Dermis blood vessel endothelial cell (primary cell): Measurements from ENCODE around the gene LHFPL2. TPM values are rescaled to one million over a fixed set of nuclear protein-coding genes. Genes with fewer than 3 reads are reported as not detected.

Experiments
- DNase-seq: peaks from one replicate; pipeline ENCODE4 v3.0.0; 2010
- total RNA-seq: library from RNA; depleted of rRNA; stranded (reverse); fragments of >200 nt; gene quantifications from 2 replicates; pipeline ENCODE4 v1.2.3, GENCODE V29; 2014

LHFPL2 gene
- total RNA-seq, 1 donor from 2014 or later, result 67.7 TPM

DNA sequence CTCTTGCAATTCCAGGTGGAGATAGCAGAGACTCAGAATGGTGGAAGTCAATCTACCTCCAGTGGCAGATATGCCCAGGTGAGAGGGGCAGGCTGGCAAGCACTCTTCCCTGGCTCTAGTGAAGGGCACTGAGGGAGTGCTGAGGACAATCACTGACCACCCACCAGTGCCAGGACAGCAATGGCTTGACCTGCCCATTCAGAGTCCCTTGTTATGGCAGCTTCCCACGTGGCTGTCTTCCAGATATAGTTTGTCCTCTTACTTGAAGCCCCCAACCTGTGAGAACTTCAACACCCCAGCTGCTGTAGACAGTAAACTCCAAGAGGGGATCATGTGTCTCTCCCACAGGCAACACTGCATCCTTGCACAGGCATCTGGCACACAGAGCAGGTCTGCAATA, 104.7 kb downstream of the LHFPL2 start:
- DNase-seq, result no peak

DNA sequence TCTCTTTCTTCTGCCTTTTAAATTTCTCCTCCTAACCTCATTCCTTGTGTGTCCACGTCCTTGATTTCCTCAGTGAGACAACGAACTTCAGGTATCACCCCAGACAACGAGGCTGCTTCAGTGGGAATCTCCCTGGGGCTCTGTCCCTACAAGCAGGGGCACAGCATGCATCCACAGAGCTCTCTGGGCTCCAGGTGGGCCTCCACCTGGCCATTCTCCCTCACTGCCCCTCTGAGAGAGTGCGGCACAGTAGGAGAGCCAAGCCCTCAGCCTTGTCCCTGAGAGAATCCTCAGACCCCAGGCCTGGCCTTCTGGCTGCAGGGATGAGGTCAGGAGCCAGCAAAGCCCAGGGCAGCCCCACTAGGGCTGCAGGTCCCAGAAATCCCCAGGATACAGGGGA, 105.3 kb downstream of the LHFPL2 start:
- no peak for DNase-seq

- DNase-seq, result no peak
Measured at GRCh38 chr5:78542321-78542840, 106.2 kb downstream of the LHFPL2 start.

DNA sequence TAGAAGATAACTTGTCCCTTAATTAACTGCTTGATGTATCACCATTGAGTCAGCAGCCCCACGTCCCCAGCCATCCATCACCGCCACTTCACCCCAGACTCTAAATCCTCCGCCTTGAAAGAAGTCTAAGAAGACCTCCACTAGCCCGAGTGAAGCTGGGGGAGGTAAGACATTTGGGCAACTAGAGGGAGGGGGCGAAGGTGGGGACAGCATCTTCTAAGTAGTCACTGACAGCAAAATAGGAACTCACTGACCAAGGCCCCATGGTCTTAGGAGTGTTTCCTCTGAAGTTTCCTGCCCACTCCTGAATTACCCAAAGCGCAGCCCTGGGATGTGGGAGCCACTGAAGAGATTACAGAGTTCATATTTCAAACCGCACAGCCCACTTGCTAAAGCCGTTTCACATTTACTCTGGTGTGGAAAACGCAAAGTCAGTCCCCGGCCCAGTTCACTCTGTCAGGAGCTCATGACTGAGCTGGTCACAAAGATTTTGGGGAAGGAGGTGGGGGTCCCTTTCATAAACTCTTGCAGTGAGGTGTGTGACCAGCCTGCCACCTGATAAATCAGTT, 107.4 kb downstream of the LHFPL2 start:
- DNase-seq, result no peak

DNA sequence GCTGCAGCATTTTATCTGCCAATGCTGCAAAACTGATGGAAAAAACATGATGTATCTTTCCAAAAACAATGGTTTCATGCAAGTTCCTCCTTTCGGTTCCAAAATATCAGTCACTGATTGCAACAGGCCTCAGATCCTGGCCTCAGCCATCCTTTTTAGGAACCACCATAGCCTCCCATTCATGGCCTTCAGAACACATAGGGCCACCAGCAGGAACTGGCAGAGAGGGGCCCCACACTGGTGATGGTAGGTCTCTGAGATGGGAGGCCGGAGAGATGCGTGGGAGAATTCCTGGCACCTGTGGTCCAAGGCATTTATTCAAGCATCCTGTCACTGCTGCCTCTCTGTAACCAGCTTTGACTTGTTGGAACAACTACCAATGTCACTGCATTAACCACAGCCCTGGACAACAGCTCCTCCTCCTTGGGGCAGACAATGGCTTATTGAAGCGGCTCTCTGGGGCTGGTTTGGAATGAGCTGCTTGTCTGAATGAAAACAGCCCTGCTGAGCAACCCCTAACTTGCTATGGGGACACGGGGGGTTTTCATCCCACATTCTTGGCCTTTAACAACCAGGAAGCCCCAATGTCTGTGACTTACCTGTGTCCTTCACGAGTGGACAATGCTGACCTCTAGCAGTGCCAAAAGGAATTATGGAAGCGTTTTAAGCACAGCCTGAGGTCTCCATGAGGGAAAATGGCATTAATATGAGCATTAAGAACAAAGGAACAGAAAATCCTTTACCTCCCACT, 108.1 kb downstream of the LHFPL2 start:
- no peak for DNase-seq

- DNase-seq, result no peak
Measured at GRCh38 chr5:78538240-78538850, 110.2 kb downstream of the LHFPL2 start.

- peak; percentile 72 for DNase-seq
Measured at GRCh38 chr5:78537821-78538220, 110.8 kb downstream of the LHFPL2 start.

DNA sequence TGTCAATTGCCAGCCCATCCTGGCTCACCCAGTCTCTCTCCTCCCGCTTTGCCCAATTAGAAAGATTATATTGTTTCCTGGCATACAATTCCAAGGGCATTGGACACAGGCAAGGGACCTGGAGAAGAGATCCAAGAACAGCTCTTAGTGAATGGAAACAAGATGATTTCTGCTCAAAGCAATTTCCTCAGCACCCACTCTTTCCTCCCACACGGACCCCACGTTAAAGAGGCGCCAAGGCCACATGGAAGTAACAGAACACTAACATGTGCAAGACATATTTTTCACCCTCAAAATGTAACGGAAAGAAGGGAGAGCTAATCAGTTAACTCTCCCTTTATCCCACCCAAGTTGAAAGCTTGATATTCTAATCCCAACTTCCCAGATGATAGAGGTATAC, 111.2 kb downstream of the LHFPL2 start:
- DNase-seq, result no peak

DNA sequence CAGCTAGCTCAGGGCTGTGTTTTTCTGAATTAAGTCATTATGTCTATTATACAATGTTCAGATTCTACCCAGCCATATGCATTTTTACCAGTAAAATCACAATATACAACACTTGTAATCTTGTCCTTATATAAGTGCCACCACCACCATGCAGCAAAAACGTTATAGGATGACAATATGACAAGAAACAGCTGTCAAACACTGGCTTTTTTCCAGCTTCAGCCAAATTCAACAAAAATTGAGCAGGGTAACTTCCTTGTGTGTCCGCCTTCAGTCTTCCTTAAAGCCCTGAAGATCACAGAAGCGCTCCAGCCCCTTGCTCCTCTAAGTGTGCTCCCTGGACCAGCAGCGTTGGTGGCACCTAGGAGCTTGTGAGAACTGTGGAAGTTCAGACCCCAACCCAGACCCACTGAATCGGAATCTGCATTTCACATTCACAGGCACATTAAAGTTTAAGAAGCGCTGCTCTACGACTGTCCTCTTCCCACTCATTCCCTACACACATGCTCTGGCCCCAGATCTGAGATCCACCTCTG, 111.8 kb downstream of the LHFPL2 start:
- no peak for DNase-seq

GRCh38 chr5:78534905-78535200, 113.7 kb downstream of the LHFPL2 start:
- no peak for DNase-seq

DNA sequence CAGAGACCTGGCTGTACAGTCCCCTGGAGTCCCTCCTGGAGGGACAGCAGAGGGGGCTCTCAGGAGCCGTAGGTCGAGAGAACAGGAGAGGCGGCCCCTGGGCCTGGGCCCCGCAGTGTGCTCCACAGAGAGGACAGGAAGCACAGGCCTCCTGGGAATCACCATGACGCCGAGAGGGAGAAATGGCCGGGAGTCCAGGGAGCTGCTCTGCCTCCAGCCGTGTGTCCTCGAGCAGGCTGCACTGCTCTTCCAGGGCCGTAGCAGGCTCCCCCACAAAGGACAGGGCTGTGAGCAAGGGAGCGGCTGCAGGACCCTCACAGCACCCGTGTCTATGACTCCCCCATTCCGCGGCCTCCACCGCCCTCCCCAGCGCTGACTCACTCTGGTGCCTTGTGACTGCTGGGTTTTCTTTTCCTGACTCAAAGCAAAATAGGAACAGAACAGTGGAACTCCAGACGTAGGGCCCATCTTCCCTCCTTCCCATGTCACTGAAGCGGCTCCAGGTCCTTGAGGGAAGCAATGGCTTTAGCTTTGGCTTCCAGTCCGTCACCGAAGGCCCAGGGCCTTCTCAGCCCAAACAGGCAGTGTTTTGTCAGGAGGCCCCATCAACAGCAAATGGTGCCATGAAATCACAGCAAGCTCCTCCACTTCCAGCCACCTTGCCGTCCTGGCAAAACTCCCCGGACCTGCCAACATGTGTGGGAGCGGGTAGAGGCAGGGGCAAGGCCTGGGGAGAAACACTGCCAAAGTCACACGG, 114.2 kb downstream of the LHFPL2 start:
- DNase-seq, result peak; percentile 69

DNA sequence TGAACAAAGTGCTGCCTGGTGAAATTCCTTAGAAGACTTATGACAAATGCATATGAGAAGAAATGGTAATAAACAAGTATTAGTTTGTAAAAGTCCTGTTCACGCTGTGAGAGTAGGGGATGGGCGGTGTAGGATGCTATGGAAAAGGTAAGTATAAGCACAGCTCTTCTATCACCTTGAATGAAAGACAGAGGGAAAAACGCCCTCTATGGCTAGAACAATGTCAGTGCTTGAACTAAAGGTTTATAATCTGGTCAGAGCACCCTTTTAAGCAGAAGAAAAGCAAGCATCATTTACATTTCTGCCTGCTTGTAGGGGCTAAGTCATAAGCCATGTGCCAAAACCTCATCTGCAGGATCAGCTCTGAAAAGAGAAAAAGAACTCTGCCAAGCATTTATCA, 115.2 kb downstream of the LHFPL2 start:
- peak; percentile 72 for DNase-seq

- peak; percentile 73 for DNase-seq
Measured at GRCh38 chr5:78530342-78531096, 118.1 kb downstream of the LHFPL2 start.

DNA sequence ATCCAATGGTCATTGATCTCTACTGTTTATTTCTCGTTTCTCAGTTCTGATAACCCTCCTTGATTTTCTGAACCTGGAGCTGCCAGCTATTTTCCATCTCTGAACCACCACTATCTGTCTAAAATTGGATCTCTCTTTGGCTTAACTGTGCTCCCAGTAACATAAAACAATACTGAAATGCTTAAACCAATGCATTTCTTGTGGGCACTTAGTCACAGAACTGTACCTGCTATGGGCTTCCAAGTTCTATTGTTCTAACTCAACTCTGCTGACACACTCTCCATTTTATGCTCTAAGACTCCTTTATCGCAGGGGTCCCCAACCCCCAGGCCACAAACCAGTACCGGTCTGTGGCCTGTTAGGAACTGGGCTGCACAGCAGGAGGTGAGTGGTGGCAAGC, 120.6 kb downstream of the LHFPL2 start:
- peak; percentile 48 for DNase-seq

- peak; percentile 99 for DNase-seq
Measured at GRCh38 chr5:78527054-78527859, 121.3 kb downstream of the LHFPL2 start.

GRCh38 chr5:78526049-78526525, 122.5 kb downstream of the LHFPL2 start:
- peak; percentile 93 for DNase-seq

- peak; percentile 97 for DNase-seq
Measured at GRCh38 chr5:78523314-78524193, 125.0 kb downstream of the LHFPL2 start.

GRCh38 chr5:78522476-78523260, 125.9 kb downstream of the LHFPL2 start:
- peak; percentile 32 for DNase-seq

DNA sequence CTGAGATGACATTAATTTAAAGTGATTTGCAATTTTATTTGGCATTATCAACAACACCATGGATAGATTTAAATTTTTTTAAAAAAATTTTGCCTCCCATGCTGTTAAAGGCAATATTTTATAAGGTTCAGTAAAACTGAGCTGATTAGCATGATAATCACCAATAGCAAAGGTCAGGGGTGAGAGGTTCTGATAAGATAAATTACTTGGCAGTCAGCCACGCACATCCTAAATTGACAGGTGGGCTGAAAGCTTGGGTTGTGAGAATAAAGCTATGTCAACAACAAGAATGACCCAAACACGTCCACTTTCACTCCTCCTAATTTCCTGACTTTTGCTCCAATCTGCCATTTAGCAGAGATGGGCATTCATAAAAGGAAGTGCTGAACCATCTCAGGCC, 127.1 kb downstream of the LHFPL2 start:
- DNase-seq, result no peak
